Measurements from ENCODE around the gene PRAC1.

Gene PRAC1

DNA sequence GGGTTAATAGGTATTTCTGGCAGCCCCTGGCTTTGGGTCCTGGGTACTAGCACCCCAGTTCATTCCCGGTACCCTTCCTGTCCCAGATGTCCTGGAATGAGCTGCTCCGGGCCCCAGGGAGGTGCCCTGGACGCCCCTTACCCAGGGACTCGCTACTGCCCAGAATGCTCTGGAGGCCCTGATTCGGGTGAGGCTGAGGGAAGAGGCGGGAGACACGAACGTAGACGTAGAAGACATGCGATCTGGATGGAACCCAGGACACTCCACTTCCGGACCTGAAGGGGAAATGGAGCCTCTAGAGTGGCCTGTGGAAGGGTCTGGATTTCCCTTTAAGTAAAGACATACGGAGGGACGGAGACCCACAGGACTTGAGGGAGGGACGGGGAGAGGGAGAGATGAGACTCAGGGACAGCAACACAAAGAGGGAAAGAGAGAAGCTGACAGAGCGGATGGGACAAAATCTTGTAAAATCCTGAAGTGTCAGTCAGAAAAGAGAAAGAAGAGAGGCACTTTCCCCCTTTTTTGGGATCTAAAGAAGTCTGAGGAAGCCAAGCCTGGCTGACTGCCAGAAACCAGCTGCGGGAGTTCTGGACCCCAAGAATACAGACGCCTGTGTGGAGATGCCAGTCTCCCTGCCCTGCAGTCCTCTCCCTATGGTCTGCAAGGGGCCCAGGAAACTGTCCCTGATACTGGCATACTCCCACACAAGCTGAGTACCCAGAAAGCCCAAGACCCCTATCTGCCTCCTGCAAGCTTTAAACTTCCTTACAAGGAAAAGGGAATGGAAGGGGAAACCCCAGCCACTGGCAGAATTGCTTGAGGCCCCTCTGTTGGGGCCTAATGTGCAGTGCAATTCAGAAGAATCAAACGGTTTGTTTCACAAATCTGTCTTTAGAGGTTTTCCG, 7.3 kb upstream of the PRAC1 start:
- H3K27me3 ChIP-seq (ENCODE audit: low read length), result no peaks in the 10 kb centered on the region
- no peaks in the 10 kb centered on the region for H3K79me2 ChIP-seq (ENCODE audit: insufficient read depth, low read length)
- no peak overlapping the region for H3K9ac ChIP-seq (ENCODE audit: low read length)
- H2AFZ ChIP-seq (ENCODE audit: low read depth, low read length, severe bottlenecking), result no peak overlapping the region
- no peak overlapping the region for H3K4me3 ChIP-seq (ENCODE audit: insufficient read depth, low read length, poor library complexity, severe bottlenecking)
- H3K36me3 ChIP-seq (ENCODE audit: low read length), result no peaks in the 10 kb centered on the region
- H3K9me2 ChIP-seq (replicated peaks; ENCODE audit: insufficient read depth, low read length), result no peaks in the 10 kb centered on the region
- H4K20me1 ChIP-seq (ENCODE audit: low read depth, low read length), result no peaks in the 10 kb centered on the region
- TF ChIP-seq EZH2phosphoT487 (conservative IDR thresholded peaks at IDR 0.05; ENCODE audit: low read length), result no peak
- TF ChIP-seq, protein P1, sequence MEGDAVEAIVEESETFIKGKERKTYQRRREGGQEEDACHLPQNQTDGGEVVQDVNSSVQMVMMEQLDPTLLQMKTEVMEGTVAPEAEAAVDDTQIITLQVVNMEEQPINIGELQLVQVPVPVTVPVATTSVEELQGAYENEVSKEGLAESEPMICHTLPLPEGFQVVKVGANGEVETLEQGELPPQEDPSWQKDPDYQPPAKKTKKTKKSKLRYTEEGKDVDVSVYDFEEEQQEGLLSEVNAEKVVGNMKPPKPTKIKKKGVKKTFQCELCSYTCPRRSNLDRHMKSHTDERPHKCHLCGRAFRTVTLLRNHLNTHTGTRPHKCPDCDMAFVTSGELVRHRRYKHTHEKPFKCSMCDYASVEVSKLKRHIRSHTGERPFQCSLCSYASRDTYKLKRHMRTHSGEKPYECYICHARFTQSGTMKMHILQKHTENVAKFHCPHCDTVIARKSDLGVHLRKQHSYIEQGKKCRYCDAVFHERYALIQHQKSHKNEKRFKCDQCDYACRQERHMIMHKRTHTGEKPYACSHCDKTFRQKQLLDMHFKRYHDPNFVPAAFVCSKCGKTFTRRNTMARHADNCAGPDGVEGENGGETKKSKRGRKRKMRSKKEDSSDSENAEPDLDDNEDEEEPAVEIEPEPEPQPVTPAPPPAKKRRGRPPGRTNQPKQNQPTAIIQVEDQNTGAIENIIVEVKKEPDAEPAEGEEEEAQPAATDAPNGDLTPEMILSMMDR (IDR thresholded peaks at IDR 0.05; ENCODE audit: insufficient read depth, low read length, poor library complexity, severe bottlenecking), result no peak
- H3K9me3 ChIP-seq (ENCODE audit: insufficient read depth, low read length), result no peaks in the 10 kb centered on the region
- H3K27ac ChIP-seq (ENCODE audit: low read depth, low read length), result no peak overlapping the region
- no peak overlapping the region for H3K4me2 ChIP-seq (ENCODE audit: low read depth, low read length, poor library complexity, severe bottlenecking)
- H3F3A ChIP-seq (ENCODE audit: insufficient read depth), result no peaks in the 10 kb centered on the region

DNA sequence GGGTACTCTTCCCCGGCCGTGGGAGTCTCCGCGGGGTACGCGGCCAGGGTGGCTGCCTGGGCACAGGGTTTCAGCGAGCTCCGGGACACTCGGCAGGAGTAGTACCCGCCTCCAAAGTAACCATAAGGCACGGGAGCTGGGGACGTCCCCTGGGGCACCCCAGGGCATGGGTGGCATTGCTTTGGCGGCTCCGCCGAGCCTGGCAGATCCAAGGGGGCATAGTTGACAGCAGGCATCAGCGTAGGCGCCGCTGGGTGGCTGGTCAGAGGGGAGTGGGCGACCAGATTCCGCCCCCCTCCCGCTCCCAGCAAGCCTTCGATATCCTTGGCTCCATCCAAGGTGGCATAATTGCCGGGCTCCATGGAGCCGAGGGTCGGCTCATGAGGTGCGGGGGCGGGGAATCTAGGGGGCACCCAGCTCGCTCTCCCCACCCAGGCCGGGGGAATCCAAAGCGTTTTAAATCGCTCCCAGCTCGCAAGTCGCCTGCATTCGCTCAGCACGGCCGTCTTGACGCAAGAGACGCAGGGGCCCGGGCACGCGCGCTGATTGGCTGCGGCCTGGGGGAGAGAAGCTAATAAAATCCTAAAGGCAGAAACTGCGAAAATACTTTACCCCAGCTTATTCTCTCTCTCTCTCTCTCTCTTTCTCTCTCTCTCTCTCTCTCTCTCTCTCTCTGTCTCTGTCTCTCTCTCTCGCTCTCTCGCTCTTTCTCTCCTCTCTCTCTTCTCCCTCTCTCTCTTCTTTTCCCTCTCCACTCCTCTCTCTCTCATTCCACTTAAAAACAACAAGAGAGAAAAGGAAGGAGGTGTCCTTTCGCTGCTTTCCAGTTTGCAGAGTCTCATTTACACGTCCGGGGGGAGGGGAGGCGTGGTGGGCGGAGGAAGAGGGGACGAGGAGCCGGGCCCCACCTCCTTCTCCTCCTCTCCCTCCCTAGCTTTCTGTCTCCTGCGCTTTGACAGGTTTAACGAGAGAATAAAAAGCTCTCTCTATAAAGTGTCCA, 6.2 kb upstream of the PRAC1 start, which contains the start of gene HOXB13:
TSS of gene HOXB13 (minus strand) at position 519 of the 1,000 bp plus-strand sequence. CDS start at position 362, 157 bp downstream.
- no peaks in the 10 kb centered on the region for H3K9me2 ChIP-seq (replicated peaks; ENCODE audit: insufficient read depth, low read length)
- H4K20me1 ChIP-seq (ENCODE audit: low read depth, low read length), result no peaks in the 10 kb centered on the region
- H3K4me3 ChIP-seq (ENCODE audit: insufficient read depth, low read length, poor library complexity, severe bottlenecking), result no peak within 1 kb of the TSS
- no peaks in the 10 kb centered on the region for H3K9me3 ChIP-seq (ENCODE audit: insufficient read depth, low read length)
- H3F3A ChIP-seq (ENCODE audit: insufficient read depth), result no peaks in the 10 kb centered on the region
- no peak within 1 kb of the TSS for H3K4me2 ChIP-seq (ENCODE audit: low read depth, low read length, poor library complexity, severe bottlenecking)
- no peaks in the 10 kb centered on the region for H3K27me3 ChIP-seq (ENCODE audit: low read length)
- H3K27ac ChIP-seq (ENCODE audit: low read depth, low read length), result no peak within 1 kb of the TSS
- H2AFZ ChIP-seq (ENCODE audit: low read depth, low read length, severe bottlenecking), result no peak within 1 kb of the TSS
- TF ChIP-seq, protein P1 (IDR thresholded peaks at IDR 0.05; ENCODE audit: insufficient read depth, low read length, poor library complexity, severe bottlenecking), result no peak
- TF ChIP-seq EZH2phosphoT487 (conservative IDR thresholded peaks at IDR 0.05; ENCODE audit: low read length), result no peak
- no peak within 1 kb of the TSS for H3K9ac ChIP-seq (ENCODE audit: low read length)
- no peaks in the 10 kb centered on the region for H3K36me3 ChIP-seq (ENCODE audit: low read length)
- no peaks in the 10 kb centered on the region for H3K79me2 ChIP-seq (ENCODE audit: insufficient read depth, low read length)

DNA sequence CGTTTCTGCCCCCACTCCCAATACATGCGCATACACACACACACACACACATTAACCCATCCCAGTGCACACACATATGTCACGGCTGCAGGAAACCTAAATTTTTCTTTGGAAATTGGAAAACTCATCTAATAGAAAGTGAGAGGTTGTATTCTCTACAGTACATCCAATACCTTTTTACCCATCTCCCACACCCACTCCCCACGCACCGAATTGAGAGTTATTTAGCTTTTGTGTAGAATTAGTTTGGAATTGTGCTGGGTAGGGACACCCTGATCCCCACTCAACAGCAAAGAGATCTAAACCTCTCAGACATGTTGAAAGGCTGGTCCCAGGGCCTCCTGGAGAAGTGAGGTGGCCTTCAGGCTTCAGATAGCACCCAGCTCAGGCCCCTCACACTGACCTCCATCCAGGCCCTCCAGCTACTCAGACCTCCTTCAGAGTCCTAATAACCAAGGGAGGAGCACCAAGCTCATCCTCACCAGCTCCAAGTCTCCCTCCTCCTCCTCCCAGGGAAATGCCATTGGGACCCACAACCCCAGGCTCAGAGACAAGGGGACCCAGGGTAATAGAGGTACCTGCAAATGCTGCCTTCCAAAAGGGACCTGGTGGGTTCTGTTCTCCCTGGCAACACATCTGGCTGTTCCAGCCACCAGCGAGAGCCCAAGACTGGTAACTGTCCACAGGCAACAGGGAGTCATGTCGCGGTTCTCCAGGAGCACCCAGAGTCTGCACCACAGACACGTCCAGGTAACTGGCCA, 5.3 kb upstream of the PRAC1 start:
- no peaks in the 10 kb centered on the region for H4K20me1 ChIP-seq (ENCODE audit: low read depth, low read length)
- H3K27ac ChIP-seq (ENCODE audit: low read depth, low read length), result no peak overlapping the region
- H2AFZ ChIP-seq (ENCODE audit: low read depth, low read length, severe bottlenecking), result no peak overlapping the region
- H3K4me2 ChIP-seq (ENCODE audit: low read depth, low read length, poor library complexity, severe bottlenecking), result no peak overlapping the region
- no peaks in the 10 kb centered on the region for H3K27me3 ChIP-seq (ENCODE audit: low read length)
- H3K9me3 ChIP-seq (ENCODE audit: insufficient read depth, low read length), result no peaks in the 10 kb centered on the region
- no peaks in the 10 kb centered on the region for H3K79me2 ChIP-seq (ENCODE audit: insufficient read depth, low read length)
- H3K36me3 ChIP-seq (ENCODE audit: low read length), result no peaks in the 10 kb centered on the region
- H3K9ac ChIP-seq (ENCODE audit: low read length), result no peak overlapping the region
- TF ChIP-seq, protein P1 (IDR thresholded peaks at IDR 0.05; ENCODE audit: insufficient read depth, low read length, poor library complexity, severe bottlenecking), result no peak
- no peak for TF ChIP-seq EZH2phosphoT487 (conservative IDR thresholded peaks at IDR 0.05; ENCODE audit: low read length)
- no peaks in the 10 kb centered on the region for H3K9me2 ChIP-seq (replicated peaks; ENCODE audit: insufficient read depth, low read length)
- no peak overlapping the region for H3K4me3 ChIP-seq (ENCODE audit: insufficient read depth, low read length, poor library complexity, severe bottlenecking)
- no peaks in the 10 kb centered on the region for H3F3A ChIP-seq (ENCODE audit: insufficient read depth)
